ENCODE data around the gene CRLF1. TPM values are rescaled to one million over a fixed set of nuclear protein-coding genes. Genes with fewer than 3 reads are reported as not detected.

The CRLF1 gene, protein sequence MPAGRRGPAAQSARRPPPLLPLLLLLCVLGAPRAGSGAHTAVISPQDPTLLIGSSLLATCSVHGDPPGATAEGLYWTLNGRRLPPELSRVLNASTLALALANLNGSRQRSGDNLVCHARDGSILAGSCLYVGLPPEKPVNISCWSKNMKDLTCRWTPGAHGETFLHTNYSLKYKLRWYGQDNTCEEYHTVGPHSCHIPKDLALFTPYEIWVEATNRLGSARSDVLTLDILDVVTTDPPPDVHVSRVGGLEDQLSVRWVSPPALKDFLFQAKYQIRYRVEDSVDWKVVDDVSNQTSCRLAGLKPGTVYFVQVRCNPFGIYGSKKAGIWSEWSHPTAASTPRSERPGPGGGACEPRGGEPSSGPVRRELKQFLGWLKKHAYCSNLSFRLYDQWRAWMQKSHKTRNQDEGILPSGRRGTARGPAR
- under 1 TPM in 1 of 2 experiments, not detected in 1; 0.61 TPM for total RNA-seq

DNA sequence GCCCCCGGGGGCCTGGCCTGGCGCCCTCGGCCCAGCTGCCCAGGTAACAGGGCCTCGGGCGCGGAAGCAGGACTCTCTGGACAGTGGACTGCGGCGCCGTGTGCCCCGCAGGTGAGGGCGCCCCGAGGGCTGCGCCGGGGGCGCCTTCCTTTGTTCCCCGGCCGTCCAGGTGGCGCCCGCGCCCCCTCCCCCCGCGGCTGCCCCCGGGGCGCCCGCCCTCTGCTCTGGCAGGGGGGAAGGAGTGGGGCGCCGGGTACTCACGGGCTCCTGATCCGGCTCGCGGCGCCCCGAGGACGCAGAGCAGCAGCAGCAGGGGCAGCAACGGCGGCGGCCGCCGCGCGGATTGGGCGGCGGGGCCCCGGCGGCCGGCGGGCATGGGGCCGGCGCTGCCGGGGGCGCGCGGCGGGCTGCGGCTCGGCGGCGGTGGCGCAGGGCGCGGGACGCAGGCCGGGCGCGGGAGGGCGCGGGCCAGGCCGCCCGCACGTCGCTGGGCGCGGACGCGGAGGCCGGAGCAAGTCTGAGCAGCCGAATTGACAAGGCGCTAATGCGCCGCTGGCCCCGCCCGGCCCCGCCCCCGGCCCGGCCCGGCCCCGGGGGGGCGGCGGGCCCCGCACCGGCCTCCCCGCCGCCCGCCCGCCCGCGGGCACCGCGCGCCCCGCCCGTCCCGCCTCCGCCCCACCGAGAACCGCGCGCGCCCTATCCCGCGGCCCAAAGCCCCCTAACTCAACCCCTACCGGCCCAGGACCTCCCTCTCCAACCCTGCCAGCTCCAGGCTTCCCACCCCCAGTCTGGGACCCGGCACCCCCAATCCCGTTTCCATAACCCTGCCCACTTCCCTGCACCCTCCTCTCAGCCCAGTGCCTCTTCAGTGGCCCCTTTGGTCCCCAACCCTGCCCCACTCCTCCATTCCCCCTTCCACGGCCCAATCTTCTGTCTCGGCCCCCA is at the start of gene CRLF1:
CRLF1 (minus strand) TSS at position 519 of the 945 bp plus-strand sequence; CDS start at position 376, 143 bp downstream.
- ChIA-PET POLR2A (no interaction called here), CTCF (interaction anchor here (1.8 kb wide), 1 partner anchor 12 kb away, joined by 5 read pairs; no protein-coding TSS in a partner anchor)

DNA sequence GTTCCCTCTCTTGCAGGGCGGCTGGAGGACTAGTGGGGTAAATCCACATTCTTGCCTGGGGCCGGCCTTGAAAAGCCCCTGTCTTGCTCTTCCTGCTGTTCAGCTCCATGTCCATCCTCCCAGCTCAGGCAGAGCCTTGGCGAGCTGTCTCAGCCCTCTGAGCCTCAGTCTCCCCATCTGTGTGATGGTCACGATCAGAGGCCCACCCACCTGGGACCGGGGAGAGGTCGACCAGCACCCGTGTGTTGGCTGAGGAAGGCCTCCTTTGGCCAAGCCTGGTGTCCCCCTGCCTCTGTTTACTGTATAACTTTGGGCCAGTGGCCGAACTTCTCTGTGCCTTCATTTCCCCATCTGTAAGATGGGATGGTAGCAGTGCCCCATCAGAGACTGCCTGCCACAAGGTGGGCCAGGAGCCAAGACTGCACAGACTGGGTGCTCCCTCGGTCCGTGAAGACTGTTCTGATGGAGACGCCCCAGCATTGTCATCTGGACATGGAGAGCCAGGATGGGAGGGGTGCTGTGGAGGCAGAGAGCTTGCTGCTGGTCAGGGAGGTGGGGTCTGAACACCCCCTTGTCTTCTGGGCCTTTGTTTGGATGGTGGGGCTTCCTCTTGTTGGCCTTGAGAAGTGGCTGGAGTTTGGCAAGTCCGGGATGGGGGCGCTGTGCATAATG is 48.7 kb upstream of the CRLF1 start:
- ChIA-PET POLR2A (interaction anchor here (0.5 kb wide), 1 partner anchor 88 kb away, joined by 3 read pairs; no protein-coding TSS in a partner anchor), CTCF (no interaction called here)

DNA sequence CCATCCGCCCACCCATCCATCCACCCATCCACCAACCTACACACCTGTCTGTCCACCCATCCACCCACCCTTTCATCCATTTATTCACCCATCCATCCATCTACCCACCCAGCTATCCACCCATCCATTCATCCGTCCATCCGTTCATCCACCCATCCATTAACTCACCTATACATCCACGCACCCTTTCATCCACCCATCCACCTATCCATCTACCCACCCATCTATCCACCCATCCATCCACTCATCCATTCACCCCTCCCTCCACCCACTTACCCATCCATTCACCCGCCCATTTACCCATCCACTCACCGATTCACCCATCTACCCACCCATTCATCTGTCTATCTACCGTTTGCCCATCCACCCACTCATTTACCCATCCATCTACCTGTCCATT is 47.9 kb upstream of the CRLF1 start:
- ChIA-PET CTCF (no interaction called here), POLR2A (no interaction called here)

DNA sequence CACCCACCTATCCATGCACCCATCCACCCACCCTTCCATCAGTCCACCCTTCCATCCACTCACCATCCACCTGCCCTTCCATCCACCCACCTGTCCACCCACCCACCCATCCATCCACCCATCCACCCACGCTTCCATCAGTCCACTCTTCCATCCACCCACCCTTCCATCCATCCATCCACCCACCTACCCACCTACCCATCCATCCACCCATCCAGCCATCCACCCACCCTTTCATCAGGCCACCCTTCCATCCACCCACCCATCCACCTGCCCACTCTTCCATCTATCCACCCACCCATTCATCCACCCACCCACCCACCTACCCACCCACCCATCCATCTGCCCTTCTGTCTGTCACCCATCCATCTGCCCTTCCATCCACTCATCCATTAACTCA is 47.3 kb upstream of the CRLF1 start:
- POLR2A ChIA-PET = no interaction called here

DNA sequence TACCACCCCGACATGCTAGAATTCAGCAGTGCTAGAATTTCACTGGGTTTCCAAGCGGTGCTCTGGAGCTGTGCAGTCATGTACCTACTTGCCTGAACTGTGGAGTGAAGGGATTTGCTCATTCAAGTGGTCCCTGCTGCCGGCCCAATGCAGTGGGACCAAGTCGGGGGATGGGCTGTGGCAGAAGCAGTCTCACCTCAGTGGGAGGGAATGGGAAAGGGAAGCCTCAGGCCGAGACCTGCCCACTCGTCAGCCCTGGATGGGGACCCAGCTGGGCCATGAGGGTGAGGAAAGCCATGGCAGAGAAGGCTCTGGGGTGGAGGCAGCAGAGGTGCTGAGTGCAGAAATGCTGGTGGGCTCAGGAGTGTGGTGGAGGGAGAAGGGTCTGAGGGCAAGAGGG is 45.1 kb upstream of the CRLF1 start:
- POLR2A ChIA-PET = no interaction called here
- CTCF ChIA-PET = interaction anchor here (1.0 kb wide), 1 partner anchor 10 kb away, joined by 5 read pairs; no protein-coding TSS in a partner anchor

More for the DNA sequence above, 47.3 kb upstream of the CRLF1 start:
- CTCF ChIA-PET = no interaction called here

DNA sequence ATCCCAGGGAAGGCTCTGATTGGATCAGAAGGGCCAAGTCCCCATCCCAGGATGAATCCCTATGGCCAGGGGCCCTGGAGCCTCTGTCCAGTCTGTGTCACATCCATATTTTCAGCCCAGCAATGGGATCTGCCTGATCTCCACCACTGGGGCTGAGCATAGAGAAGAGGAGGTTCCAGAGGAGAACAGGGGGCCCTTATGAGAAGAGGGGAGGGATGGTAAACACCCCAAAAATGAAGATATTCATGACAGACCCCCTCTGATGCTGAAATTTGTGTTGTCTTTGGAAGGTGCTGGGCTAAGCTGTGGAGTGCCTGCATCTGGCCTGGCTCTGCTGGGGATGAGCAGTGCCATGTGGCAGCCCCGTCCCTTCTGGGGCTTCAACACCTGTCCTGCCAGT is 44.7 kb upstream of the CRLF1 start:
- CTCF ChIA-PET = no interaction called here

DNA sequence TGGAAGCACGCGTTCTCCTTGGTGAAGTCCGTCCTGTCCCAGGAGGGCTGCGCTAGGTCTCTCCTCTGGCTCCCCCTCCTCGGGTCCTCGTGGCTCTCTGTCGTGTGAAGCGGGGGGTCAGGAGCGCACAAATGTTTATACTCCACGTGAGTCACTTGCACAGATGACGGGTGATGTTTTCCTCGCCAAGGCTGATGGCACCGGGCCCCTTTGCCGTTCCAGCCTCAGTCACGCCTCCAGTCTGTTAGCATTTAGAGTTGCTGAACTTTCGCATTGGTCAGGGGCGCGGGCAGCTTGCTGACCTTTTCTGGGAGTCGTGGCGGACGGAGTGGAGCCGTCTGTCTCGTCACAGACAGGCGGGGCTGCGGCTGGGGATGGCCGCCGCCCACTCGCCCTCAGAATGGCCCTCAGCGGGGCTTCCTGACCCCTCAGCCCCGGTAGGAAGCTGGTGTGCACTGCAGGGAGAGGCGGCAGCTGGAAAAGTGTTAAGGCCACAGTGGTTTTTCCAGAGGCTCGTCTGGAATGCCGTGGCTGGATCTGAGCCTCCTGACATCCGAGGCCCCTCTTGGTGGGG is 44.0 kb upstream of the CRLF1 start:
- POLR2A ChIA-PET = no interaction called here
- CTCF ChIA-PET = no interaction called here

More for the DNA sequence above, 44.7 kb upstream of the CRLF1 start:
- POLR2A ChIA-PET = no interaction called here

DNA sequence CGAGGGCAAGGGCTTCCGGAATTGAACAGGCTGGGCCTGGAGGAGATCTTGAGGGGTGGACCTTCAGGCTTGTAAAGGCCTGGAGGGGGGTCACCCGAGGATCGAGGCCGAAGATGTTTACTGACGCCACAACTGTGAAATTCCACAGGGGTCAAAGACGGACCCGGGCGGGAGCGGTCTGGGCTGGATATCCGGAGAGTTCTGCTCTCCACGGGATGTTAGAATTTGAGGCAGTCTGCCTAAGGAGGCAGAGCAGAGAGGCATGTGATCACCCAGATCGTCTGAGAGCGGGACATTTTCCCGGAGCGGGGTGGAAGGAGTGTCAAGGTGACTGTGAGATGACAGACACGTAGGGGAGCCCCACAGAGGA is 43.4 kb upstream of the CRLF1 start:
- CTCF ChIA-PET = no interaction called here
- POLR2A ChIA-PET = no interaction called here

DNA sequence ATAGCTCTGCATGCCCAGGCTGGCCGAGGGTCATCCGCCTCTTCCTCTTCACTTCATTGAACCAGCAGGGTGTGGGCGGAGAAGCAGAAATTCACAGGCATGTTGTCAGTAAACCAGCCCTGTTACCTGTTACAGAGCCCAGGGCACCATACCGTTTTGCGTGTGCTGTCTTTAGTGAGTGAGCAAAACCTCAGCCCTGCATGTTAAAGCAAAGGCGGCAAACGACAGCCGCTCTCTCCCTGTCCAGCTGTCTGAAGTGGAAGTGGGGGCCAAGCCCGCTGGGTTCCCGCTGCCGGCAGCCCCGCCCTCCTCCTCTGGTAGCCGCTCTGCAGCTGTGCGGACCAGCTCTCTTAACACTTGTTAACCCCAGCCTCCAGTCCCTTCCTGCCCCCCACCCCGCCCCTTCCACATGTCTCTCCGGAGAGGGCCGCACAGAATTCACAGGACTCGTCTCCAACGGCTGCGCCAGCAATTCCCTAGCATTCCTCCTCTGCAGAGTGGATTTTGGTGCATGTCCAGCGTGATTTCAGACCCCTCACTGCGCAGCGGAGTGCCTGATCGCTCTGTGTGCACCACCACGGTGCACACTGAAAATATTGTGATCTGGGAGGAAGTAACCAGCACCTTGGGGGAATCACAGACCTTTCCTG is 42.9 kb upstream of the CRLF1 start:
- CTCF ChIA-PET = interaction anchor here (1.5 kb wide), 1 partner anchor 56 kb away, joined by 4 read pairs; no protein-coding TSS in a partner anchor
- POLR2A ChIA-PET = no interaction called here

DNA sequence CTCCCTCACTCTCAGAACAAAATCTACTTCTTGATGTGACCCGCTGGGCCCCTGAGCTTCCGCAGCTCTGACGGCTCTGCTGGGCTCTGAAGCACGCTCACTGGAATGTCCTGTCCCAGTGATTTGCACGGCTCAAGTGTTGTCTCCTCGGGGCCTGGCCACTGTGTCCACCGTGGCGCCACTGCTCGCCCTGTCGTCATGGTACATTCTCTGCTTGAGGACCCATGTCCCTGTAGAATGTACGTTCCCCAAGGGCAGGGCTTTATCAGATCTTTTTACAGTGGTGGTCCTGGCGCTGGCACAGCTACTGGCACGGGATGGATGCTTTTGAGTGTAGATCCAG is 42.3 kb upstream of the CRLF1 start:
- ChIA-PET POLR2A (no interaction called here), CTCF (interaction anchor here (1.5 kb wide), 1 partner anchor 55 kb away, joined by 4 read pairs; no protein-coding TSS in a partner anchor)

DNA sequence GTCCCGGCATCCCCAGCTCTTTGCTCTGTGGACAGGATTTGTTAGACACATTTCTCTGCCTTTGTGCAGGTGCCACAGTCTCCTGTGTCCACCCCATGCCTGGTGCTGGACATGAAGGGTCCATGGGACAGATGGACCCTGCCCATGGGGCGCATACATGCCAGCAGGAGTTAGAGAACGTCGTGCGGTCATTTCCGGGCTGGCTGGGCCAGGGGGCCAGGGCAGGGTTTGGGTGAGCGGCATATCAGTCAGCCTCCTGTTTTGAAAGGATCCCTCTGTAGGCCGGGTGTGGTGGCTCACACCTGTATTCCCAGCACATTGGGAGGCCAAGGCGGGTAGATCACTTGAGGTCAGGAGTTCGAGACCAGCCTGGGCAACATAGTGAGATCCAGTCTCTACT is 41.2 kb upstream of the CRLF1 start:
- CTCF ChIA-PET = no interaction called here
- POLR2A ChIA-PET = no interaction called here

DNA sequence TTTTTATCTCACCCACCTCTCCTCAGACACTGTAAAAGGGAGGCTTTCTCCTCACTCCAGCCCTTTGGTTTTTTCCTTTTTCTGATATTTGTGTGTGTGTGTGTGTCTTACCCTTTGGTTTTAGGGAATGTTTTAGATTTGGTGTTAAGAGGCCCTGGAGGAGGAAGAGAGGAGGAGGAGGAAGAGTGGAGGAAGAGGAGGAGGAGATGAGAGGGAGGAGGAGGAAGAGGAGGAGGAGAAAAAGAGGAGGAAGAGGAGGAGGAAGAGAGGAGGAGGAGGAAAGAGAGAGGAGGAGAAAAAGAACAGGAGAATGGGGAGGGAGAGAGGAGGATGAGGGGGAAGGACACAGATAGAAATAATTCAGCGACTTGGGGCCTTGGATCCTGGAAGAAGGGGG is 40.8 kb upstream of the CRLF1 start:
- ChIA-PET CTCF (no interaction called here), POLR2A (no interaction called here)

DNA sequence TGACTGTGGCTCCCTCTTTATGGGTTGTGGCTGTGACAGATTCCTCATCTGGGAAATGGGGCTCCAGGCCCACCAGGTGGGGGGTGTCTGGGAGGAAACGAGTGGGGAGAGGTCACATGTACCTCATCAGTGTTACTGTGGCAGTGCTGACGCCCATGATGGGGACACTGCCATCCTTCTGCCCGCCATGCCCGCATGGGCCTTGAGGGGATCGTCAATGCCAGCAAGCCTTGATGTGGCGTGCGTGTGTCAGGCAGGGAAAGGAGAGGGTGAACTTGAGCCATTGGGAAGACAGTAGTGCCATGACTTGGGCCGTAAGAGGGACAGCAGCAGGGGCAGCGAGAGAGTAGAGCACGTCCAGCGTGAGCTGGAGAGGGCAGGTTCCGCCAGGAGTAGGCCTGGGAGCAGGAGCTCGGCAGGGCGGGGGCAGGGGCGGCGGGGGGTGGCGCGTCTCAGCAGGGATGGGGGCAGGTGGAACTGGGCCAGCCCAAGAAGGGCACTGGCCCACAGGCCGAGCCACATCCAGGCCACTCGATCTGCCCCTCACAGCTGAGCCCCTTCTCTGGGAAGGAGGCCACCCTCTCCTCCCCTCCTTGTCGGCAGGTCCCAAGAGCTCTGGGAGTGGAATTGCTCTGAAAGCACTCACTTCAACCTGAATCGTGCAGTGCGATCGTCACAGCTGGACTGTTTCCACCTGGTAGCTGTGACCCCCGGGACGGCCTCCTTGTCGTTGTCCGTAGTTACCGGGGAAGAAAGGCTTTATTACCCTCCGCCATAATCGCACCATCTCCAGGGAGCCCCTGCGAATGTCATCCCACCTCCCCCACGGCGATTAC is 40.2 kb upstream of the CRLF1 start:
- POLR2A ChIA-PET = no interaction called here

DNA sequence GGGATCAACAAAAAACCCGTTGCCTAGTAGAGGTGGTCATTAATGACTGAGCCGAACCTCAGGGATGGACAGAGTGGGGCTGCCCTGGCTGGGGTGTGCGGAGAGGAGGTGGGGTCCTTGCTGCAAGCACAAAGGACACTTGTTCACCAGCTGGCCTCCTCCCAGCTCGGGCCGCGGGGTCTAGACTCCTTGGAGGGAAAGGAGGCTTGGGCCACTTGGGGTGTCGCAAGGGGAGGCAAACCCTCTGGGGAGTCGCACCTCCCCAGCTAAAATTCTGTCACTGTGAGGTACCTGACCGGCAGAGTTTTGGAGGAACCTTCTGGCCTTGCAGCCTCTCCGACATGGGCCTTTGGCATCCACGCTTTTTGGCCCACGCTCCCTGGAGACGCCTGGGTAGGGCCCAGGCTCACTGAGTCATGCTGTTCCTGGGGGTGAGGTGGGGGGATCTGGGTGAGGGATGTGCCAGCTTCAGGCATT is 38.5 kb upstream of the CRLF1 start:
- CTCF ChIA-PET = interaction anchor here (0.6 kb wide), 1 partner anchor 707 kb away, joined by 3 read pairs; no protein-coding TSS in a partner anchor
- POLR2A ChIA-PET = no interaction called here

More for the DNA sequence above, 40.2 kb upstream of the CRLF1 start:
- CTCF ChIA-PET = no interaction called here

DNA sequence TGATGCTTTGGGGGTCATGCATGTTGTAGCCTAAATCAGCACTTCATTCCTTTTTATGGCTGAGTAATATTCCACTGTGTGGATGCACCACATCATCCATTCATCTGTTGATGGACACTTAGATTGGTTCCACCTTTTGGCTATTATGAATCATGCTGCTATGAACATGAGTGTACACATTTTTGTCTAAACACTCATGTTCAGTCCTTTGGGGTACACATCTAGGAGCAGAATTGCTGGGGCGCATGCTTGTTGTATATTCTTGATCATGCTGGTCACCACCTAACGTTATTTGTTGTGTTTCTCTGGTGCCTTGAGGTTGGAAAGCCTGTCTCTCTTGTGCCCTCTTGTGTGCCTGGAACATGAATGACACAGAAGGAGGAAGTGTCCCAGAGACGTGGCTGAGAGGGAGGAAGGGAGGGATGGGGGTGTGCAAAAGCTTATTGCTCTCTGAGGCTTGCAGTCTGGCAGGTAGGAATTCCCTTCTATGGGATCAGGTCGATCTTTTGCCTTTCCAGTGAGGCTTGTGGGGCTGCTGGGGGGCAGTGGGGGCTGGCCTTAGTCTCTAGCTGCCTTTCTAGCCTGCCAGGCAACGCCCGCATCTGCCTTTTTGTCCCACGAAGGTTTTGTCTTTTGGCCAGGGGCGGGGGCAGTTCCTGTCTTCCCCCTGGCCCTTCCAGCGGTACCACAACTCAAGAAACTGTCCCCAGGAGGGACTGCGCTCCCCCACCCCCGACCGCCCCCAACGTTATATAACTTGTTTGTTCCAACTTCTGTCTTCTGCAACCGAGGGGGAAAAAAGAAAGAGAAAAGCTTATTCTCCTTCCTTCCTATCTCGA is 37.8 kb upstream of the CRLF1 start:
- ChIA-PET POLR2A (no interaction called here), CTCF (interaction anchor here (0.6 kb wide), 1 partner anchor 707 kb away, joined by 3 read pairs; no protein-coding TSS in a partner anchor)

DNA sequence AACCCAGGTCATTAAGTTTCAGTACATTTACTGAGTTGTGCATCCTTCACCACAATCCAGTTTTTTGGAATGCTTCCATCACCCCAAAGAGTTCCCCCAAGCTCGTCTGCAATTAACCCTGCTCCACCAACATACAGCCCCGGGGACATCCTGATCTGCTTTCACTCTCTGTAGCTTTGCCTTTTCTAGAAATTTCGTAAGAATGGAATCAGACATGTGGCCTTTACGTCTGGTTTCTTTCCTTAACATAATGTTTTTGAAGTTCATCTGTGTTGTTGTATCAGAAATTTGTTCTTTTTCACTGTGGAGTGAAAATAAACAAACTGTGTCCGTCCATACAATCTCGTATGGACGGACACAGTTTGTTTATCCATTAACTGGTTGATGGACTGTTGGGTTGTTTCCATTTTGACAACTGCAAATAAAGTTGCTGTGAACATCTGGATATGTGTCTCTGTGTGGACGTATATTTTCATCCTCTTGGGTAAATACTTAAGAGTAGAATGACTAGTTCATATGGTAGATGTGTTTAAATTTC is 33.2 kb upstream of the CRLF1 start:
- ChIA-PET POLR2A (interaction anchor here (0.6 kb wide), 1 partner anchor 89 kb away, joined by 7 read pairs; no protein-coding TSS in a partner anchor), CTCF (no interaction called here)
